GM19397 (cell line): ENCODE data around the gene ABCC11.
"Not testable (repeated sequence)": the region's sequence is repeated elsewhere in the genome, so short reads cannot be mapped to it uniquely, and the experiment has no call there.

Experiments
- ATAC-seq: cut with Tn5 transposase; IDR thresholded peaks from one replicate; pipeline ENCODE4 v1.9.1; 2021; ENCODE audit warnings: mild to moderate bottlenecking, moderate library complexity; ENCODE audit not compliant: unreplicated experiment

ABCC11 gene

DNA sequence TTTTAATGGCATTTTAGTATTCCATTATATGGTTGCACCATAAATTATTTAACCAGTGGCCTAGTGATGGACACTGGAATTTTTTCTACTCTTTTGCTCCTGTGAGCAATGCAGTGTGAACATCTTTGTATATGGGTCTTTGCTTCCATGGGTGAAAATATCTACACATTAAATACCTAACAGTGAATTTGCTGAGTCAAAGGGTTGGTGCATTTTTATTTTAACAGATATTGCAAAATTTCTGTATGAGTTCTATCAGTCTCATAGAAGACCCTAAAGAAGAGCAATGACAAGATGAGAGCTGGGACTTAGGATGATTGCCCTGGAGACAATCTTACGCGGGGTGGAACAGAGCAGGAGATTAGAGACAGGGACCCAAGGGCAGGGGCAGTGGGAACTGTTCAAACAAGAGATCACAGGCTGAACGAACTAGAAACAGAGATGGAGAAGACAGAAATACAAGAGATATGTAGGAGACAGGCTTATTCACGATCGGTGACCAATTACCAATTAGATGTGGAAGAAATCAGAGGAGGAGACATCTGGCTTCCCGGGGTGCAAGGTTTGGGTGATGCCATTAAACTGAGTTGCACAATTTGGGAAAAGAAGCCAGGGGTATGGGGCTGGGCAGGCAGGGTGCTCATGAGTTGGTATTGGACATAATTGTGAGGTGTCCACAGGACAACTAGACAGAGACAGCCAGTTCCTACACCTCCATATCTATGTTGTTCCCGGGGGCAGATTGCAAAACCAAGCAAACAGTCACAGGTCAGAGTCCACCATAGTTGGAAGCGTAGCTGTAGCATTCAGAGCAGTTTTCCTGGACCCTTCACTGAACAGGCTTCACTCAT lies 43.1 kb downstream of the ABCC11 start:
- no peak for ATAC-seq

DNA sequence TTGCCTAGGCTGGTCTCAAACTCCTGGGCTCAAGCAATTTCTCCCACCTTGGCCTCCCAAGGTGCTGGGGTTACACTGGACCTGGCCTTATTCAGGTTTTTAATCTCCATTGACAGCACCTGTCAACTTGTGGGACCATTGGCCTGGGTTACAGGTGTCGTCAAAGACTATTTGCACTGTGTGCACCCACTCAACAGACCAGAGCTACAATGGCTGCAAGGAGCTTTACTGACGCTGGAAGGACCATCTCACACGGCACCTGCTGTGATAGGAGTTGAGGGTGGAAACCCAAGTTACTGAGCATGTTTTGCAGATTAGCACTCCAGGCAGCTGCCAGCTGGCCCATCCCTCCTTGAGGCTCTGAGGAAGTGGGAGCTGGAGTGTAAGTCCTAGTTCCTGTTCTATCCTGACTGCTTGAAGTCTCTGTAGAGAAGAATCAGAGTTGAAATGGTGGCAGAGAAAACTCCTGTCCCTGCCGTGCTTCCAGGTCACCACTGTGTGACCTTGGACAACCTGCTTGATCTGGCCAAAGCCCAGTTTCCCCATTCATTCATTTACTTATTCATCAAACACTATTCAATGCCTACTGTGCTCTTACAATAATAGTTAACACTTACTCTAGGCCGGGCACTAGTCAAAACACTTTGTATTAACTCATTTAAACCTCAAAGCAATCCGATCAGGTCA lies 45.7 kb downstream of the ABCC11 start:
- no peak for ATAC-seq

DNA sequence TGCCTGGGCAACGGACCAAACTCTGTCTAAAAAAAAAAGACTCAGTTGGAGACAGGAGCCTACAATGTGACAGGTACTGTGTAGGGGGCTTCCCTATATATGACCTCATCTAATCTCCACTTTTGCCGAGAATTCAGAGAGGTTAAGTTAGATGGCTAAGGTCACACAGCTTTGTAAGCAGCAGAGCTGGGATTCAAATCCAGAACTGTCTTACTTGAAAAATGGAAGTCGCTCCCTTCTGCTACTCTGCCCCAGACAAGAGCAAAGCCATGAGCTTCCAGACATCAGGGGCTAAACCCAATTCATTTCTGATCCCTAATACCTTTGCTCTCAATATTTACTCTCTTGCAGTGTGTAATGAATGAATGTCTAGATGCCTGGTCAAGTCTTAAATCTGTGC lies 50.0 kb downstream of the ABCC11 start:
- ATAC-seq = no peak

DNA sequence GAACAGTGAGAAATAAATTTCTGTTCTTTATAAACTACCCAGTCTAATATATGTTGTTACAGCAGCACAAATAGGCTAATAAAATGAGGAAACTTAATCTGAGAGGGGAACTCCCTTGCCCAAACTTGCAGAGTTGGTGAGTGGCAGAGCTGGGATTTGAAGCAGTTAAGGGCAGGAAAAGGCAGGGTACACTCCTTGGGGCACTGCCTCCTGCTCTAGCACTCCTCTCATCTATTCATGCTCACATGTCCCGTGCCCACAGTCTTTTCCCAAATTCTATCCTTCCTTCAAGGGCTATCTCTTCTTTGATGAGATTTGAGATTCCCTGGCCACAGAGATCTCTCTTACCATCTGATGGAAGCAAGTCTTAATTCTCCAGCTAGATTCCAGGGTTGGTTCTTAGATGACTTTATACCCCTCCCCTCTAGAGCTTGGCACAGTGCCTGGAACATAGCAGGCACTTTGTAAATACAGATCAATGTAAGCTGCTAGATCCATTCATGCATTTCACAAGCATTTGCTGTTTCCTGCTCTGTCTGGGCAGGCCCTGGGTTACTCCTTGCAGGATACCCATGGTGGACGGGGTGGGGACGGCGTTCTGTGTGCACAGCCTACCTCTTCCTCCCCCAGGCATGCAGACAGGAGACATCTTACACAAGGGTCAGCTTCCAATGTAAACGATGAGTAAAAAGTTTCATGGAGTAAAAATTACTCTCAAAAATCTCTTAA lies 52.3 kb downstream of the ABCC11 start:
- no peak for ATAC-seq

DNA sequence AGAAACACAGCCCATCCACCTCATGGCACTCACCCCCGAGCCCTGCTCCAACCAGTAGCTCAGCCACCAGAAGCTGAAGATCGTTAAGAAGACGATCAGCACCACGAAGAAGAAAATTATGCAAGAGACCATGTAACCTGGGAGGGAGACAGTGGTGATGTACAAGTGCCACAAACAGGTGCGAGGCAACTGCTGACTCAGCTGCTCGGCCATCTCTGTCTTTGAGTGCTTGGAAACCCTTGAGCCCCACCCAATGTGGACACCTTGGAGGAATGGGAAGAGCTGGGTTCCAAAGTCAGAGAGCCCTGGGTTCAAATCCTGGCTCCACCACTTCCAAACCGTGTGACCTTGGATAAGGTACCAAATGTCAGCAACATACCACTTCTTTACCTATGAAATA lies 53.5 kb downstream of the ABCC11 start:
- no peak for ATAC-seq

DNA sequence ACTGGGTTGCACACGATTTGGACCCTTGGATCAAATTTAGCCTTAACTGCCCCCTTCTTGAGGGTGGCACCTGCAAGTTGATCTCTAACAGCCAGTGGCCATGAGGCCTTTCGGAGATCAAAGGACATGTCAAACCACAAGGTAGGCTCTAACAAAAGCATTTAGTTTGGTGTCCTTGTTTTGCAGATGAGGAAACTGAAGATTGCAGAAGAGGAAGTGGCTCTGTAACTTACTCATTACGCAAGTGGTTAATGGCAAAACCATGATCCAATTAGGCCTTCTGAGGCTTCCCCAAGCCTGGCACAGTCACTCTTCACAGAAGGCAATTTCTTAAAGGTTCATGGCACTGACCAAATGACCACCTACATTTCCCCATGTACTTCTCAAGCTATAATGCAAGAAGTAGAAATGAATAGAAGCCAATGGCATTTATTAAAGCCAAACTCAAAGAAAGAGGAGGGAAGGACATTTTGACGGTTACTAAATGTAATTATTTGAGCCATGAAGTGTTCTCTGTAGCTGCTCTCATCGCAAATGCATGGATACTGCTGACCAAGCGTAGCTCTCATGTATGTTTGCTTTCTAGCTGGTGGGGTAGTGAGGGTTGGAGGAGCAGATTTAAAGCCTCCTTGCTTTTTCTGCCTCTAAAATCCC lies 58.8 kb downstream of the ABCC11 start:
- ATAC-seq = peak; percentile 80

DNA sequence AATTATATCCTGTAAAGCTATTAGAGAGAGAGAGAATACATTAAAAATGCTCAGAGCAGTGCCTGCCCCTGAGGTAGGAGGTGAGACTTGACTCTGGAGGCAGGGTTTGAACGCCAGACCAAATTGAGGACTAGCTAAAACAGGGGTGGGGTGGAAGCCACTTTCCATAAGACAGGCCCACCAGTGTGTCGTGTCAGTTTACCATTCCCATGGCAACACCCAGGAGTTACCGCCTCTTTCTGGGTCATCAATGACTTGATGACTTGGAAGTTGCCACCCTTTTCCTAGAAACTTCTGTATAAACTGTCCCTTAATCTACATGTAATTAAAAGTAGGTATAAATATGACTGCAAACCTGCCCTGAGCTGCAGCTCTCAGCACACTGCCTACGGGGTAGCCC lies 59.6 kb downstream of the ABCC11 start:
- ATAC-seq = no peak

DNA sequence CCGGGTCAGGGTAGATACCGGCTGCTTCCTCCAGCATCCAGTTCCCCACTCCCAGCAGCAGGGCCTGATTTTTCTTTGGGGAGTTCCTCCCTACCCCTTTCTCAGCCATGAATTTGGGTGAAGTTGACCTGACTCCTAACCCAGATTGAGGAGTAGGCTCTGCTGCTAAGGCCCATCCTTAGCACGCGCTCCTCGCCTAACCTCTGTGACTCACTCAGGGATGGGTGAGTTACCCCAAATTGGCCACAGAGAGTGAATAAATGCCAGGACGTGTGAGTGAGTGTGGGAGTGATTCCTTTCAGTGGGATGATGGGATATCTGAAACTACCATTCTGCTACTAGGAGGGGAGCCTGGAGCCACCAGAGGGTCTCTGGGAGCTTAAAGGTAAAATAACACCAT lies 62.7 kb downstream of the ABCC11 start:
- no peak for ATAC-seq

DNA sequence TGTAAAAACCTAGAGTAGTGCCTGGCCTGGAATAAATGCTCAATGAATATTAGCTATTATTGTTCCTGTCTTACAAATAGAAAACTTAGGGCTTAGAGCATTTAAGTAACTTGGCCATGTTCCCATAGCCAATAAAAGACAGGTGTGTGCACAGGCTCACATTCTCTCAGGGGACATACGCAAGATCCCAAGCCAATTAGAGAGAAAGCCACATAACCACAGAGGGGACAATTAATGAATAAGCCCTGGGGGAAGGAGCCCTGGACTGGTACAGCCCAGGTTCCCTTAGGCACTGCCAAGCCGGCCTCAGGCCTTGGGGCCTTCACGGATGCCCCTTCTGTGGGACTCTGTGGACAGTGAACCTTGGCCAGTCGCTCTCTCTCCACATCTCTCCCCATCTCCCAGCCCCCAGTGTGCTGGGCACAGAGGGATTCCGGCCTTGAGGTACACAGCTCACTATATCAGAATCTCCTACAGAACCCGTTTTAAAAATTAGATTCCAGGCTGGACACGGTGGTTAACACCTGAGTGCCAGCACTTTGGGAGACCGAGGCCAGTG lies 64.3 kb downstream of the ABCC11 start:
- ATAC-seq = no peak

DNA sequence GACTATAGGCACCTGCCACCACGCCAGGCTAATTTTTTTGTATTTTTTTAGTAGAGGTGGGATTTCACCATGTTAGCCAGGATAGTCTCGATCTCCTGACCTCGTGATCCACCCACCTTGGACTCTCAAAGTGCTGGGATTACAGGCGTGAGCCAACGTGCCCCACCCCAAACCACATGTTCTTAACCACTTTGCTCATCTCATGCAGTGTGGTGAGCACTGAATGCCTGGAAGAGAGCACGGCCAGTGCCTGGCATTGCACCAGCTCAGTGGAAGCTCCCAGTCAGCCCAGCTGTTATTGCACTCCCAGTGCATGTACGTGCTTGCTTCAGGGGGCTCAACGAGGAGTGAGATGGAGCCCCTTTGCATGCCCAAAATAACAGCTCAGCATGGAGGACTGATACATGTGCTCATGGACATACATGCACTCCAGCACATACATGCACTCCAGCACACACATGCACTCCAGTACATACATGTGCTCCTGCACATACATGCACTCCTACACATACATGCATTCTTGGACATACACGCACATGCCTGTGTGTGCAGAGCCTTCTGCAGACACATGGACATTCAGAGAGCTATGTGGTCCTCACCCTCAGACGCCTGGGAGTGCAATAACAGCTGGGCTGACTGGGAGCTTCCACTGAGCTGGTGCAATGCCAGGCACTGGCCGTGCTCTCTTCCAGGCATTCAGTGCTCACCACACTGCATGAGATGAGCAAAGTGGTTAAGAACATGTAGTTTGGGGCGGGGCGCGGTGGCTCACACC lies 65.4 kb downstream of the ABCC11 start:
- not testable (repeated sequence) for ATAC-seq

DNA sequence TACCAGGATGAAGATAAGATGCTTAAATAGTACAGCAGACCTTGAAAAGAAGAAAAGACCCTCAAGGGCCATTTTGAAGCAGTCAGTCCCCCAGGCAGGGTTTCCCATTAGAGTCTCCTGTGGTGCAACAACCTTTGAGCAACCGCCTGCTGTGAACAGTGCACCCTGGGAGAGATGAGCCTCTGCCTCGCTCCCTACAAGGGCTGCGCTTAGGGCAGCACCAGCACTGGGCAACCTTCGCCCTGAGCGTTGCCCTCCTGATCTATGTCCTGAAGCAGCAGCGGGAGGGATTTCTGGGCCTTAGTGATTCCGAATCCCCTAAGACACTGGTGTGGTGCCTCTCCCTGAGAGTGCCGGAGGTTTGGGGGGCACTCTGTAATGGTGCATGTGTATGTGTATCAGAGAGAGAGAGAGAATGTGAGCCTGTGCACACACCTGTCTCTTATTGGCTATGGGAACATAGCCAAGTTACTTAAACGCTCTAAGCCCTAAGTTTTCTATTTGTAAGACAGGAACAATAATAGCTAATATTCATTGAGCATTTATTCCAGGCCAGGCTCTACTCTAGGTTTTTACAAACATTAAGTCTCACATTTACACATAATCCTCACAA lies 66.4 kb downstream of the ABCC11 start:
- no peak for ATAC-seq

DNA sequence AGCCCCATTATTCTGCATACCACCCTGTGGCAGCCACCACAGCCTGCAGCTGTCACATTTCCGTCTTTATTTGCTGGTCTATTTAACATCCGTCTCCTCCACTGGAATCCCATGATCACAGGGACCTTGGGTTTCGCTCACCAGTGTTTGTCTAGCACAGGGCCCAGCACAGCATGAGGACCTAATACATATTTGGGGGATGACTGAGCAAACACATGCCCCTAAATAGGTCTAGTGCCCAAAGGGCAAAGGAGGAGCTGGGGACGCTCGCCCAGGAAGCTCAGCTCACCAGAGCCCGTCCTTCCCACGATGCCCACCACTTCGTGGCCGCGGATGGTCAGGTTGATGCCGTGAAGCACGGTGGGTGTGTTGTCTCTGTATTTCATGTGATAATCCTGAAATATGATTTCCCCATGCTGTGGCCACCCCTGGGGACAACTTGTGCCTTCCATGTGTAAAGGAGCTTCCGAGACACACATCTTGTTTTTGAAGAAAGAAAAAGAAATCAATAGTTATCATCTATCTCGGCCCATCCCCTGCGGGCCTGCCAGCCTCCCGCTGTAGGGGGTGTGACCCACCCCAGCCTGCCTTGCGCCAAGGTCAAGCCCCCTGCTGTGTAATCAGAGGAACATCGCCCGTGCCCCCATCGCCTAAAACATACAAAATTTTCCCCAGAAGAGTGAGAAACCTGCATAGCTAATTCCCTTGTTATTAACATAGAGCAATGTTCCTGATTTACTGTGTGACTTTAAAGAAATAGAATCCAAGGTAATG lies 70.5 kb downstream of the ABCC11 start:
- ATAC-seq = no peak

DNA sequence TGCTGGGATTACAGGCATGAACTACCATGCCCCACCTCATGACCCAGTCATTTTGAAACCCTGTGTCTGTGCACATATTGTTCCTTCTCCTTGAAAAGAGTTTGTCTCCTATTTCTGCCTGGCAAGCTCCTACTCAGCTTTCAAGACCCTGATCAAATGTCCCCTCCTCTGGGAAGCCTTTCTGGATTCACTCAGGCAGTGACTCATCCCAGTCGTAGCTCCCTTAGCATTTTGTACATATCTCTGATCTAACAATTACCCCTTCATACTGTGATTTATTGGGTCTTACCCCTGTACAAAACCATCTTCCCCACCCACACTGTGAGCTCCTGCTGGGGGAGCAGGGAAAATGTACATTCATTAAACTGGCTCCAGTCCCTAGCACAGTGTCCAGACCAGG lies 73.5 kb downstream of the ABCC11 start:
- no peak for ATAC-seq

DNA sequence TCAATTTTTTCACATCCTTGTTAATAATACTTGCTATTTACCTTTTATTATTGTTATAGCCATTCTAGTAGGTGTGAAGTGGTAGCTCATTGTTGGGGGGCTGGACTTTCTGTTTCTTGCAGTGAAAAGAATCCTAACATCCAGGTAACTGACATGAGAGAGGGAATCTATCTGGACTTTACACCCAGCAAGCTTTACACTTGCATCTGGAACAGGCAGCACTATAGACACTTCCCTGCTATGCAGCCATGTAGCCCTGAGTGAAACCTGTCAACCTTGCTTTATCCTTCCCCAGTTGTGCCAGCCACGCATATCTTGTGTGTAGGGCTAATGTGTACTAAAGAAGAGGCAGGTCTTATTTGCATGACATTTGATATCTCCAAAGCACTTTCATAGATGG lies 74.7 kb downstream of the ABCC11 start:
- ATAC-seq = no peak

DNA sequence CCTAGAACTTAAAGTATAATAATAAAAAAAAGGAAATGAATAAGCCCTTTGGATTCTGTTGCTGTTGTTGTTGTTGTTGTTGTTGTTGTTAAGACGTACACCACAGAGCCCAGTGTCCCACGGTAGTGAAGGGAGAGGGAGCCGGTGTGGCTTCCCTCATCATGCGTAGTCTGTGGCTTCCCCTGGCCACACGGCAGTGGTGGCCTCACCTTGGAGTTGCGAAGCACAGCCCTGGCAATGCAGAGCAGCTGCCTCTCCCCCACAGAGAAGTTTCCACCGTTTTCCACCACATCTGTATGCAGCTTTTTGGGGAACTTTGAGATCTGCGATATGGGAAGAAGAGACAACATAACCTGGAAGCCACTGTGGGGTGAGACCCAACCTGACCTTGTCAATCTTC lies 77.4 kb downstream of the ABCC11 start:
- ATAC-seq = no peak

DNA sequence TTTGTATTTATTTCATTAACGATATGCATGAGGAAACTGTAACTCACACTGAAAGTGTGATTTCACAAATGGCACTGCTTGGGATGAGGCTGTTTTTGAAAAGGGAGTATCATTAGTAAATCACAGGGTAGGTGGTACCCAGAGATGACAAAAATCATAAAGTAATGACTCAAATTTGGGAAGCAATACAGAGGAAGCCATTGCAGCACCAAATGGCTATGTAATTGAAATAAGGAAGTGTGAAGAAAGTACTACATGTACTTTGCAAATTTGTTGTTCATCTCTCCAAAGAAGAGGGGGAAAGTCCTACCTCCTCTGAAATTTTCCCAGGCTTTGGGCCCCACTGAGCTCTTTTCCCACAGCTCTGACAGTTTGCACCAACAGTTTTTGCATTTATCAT lies 79.3 kb downstream of the ABCC11 start:
- ATAC-seq = no peak

DNA sequence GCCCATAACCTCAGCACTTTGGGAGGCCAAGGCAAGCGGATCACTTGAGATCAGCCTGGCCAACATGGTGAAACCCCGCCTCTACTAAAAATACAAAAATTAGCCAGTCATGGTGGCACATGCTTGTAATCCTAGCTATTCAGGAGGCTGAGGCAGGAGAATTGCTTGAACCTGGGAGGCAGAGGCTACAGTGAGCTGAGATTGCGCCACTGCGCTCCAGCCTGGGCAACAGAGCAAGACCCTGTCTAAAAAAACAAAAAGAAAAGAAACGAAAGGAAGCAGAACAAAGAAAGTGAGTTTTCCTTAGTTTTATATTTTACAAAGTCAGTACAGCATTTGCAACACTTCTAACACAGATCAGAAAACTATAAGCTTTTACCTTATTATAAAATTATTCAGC lies 80.7 kb downstream of the ABCC11 start:
- not testable (repeated sequence) for ATAC-seq

DNA sequence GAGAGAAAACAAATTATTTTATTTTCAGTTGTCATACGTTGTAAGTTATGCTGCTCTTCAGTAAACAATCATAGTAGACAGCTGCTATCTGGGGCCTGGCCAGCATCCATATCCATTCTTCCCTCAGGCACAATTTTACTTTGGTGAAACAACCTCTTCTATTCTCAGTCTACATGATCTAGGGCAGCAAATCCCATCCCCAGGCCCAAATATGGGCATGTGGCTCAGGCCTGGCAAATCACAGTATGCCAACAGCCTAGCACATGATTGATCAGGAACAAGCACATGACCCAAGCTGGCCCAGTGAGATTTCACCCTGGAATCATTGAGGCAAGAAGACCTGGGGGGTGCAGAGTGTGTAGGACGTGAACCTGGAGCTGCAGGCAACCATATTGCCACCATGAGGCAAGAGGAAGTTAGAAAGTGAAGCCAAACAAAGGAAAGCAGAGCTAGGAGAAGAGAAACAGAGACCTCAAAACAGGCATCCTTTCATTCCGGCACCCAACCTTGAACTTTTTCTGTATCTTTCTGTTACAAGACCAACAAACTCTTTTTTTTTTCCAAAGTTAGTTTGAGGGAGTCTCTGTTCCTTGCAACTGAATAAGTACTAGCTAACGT lies 81.3 kb downstream of the ABCC11 start:
- ATAC-seq = no peak
